Stimulated activated CD8-positive, alpha-beta memory T cell treated with anti-CD3 and anti-CD28 coated beads, Interleukin-4, amount 100 ng/mL, for 4 hours (primary cell): ENCODE measurements around the gene REXO1.

Experiments
- DNase-seq, 2 donors: peaks; one replicate each; pipeline ENCODE4 v3.0.0-alpha.2; 2020; ENCODE audit warnings: low read depth in 2 of 2, low spot score in 1 of 2

REXO1 gene

DNA sequence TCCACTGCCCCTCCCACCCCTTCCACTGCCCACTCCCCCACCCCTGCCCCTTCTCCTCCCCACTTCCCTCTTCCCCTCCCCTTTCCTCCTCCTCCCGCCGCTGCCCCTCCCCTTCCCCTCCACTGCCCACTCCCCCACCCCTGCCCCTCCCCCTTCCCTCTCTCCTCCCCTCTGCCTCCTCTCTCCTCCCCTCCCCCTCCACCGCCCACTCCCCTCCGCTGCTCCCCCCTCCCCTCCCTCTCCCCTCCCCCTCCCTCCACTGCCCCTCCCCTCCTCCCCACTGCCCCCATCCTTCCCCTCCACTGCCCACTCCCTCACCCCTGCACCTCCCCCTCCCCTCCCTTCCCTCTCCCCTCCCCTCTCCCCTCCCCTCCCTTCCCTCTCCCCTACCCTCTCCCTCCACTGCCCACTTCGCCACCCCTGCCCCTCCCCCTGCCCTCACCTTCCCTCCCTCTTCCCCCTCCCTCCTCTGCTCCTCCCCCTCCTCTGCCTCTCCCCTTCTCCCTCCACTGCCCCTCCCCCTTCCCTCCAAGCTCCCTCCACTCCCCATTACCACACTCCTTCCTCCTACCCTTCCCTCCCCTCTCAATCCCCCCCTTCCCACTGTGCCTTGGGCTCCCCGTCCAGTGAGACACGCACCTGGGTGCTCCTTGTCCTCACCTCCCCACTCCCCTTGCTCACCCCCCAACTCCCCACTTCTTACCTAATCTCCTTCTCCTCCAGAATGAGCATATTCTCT lies 58.1 kb downstream of the REXO1 start:
- DNase-seq, result no peak

GRCh38 chr19:1789261-1790041 lies 58.8 kb downstream of the REXO1 start:
- DNase-seq, result no peak

DNA sequence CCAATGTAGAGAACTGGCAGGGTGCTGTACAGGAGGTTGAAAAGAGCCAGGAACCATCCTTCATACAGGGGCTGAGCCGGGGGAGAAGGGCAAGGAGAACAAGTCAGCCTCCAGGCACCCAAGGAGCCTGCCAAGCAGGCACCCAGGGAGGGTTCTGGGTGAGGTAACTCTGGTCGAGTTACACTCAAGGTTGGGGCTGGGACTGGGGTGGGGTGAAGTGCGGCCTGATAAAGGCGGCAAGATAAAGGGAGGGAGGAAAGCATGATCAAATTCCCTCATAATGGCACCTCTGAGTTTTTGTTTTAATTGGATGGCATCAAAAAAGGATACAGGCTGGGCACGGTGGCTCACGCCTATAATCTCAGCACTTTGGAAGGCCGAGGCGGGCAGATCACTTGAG lies 61.2 kb downstream of the REXO1 start:
- no peak for DNase-seq

- no peak for DNase-seq
These were observed 61.6 kb downstream of the REXO1 start for GRCh38 chr19:1786668-1787067.

- DNase-seq, result no peak
These were observed 63.0 kb downstream of the REXO1 start for GRCh38 chr19:1785310-1785709.

DNA sequence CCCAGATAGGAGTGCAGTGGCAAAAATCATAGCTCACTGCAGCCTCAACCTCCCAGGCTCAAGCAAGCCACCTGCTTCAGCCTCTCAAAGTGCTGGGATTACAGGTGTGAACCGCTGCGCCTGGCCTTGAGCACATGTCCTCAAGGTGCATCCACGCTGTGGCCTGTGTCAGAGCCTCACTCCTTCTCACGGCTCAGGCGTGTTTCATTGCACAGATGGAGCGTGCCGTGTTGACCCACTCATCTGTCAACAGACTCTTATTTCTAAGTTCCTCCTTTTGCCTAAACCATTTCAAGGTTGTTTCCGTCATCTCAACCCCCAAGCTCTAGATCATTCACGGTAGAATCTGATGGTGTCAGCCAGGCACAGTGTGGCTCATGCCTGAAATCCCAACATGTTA lies 64.4 kb downstream of the REXO1 start:
- DNase-seq, result no peak

DNA sequence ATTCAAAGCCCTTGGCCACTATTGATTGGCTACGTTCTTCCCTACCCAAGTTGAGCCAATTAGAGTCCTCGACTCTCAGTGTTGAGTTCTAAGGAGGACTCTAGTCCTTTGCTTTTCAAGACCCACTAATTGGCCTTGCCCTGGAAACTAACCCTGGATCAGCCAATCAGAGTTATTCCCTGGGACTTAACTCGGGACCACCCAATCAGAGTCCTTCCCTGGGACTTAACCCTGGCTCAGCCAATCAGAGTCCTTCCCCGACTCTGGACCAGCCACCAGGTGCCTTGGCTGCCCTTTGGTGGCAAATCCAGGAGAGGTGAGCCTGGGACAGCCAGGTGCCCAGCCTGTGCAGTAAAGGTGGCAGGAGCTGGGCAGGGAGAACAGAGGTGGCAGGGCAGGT lies 64.9 kb downstream of the REXO1 start:
- DNase-seq, result no peak

- no peak for DNase-seq
These were observed 65.8 kb downstream of the REXO1 start for GRCh38 chr19:1782521-1782920.

- no peak for DNase-seq
These were observed 67.9 kb downstream of the REXO1 start for GRCh38 chr19:1780272-1780958.

- DNase-seq, result no peak
These were observed 68.7 kb downstream of the REXO1 start for GRCh38 chr19:1779574-1779973.

DNA sequence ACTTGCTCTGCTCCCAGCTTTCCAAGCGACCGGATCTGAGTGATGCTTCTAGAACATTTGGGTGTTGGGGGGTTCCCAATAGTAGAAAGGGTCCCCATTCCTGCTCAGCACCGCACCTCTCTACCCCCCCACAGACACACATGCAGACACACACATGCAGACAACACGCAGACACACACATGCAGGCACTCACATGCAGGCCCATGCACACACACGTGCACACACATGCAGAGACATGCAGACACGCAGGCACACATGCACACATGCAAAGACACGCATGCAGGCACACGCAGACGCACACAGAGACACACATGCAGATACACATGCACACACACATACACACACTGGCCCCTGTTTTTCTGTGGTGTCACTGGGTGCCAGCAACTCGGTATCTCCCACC lies 71.1 kb downstream of the REXO1 start:
- no peak for DNase-seq

- no peak for DNase-seq
These were observed 71.6 kb downstream of the REXO1 start for GRCh38 chr19:1776606-1777147.

GRCh38 chr19:1775951-1776605 lies 72.2 kb downstream of the REXO1 start:
- no peak for DNase-seq

- DNase-seq, result no peak
These were observed 73.1 kb downstream of the REXO1 start for GRCh38 chr19:1774989-1775772.

DNA sequence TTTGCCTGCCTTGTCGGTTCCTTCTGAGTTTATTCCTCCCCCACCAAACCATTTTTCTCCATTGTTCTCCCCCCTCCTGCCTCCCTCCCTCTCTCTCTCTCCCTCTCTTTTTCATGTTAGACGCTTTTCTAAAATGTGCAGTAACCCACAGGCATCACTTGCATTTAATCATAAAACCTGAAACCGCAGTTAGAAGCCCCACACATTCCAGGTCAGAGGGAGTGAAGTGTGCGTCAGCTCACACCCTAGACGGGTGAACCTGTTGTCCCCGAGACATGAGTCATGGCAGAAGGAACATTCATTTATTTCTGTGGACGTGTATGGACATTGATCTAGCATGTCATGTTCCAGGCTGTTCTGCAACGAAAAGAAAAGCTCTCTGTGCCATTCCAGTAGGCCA lies 75.1 kb downstream of the REXO1 start:
- DNase-seq, result no peak

GRCh38 chr19:1770866-1771576 lies 77.3 kb downstream of the REXO1 start:
- no peak for DNase-seq

DNA sequence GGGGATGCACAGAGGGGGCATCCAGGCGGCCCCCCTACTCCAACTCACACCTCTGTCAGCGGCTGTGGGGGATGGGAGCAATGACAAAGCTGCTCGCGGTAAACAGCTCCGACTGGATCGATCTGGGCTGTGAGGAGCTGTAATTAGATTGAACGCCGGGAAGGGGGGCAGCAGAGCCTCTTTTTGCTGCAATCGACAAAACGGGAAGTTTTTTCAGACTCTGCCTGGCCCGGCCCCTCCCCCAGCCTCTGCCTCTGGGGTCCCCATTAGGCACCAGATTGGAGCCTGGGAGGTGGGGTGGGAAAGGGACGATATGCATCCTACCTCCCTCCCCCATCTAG lies 78.7 kb downstream of the REXO1 start:
- DNase-seq, result no peak

DNA sequence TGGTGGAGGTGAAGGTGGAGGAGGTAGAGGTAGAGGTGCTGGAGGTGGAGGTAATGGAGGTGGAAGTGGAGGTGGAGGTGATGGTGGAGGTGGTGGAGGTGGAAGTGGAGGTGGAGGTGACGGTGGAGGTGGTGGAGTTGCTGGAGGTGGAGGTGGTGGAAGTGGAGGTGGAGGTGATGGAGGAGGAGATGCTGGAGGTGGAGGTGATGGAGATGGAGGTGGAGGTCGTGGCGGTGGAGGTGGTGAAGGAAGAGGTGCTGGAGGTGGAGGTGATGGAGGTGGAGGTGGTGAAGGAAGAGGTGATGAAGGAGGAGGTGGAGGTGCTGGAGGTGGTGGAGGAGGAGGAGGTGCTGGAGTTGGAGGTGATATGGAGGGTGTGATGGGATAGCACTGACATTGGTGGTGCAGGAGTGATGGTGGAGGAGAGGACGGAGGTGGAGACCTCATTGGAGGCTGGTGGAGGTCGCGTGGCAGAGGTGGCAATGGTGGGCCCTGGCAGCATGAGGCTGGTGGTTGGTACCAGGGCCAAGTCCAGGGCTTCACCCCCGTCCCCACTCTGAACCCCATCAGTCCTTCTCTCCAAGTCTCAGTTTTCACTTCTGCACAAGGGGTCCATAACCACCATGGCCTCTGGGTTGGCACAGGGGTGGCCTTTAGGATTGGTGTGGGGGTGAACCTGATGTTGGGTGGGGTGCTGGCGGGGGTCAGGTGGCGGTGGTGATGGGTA lies 79.2 kb downstream of the REXO1 start:
- no peak for DNase-seq

- no peak for DNase-seq
These were observed 80.0 kb downstream of the REXO1 start for GRCh38 chr19:1768248-1768647.
